KMS-11 (cell line): ENCODE data around the gene ADCY4.

Source experiments
- H2AFZ ChIP-seq: fragments of 200-600 bp; sonication (generic); 2 replicates; pipeline ENCODE4 v1.6.1; 2016; ENCODE audit warnings: antibody characterized with exemption, mixed run types, low read depth
- H3K27ac ChIP-seq: fragments of 200-600 bp; sonication (generic); 2 replicates; pipeline ENCODE4 v1.6.1; 2016; ENCODE audit warnings: mild to moderate bottlenecking, mixed run types
- H3K27me3 ChIP-seq: fragments of 200-600 bp; sonication (generic); 2 replicates; pipeline ENCODE4 v1.6.1; 2017; ENCODE audit warnings: mild to moderate bottlenecking, low read depth, mixed run types, moderate library complexity; ENCODE audit not compliant: insufficient read depth
- H3K36me3 ChIP-seq: fragments of 200-600 bp; sonication (generic); 2 replicates; pipeline ENCODE4 v1.6.1; 2017; ENCODE audit warnings: mild to moderate bottlenecking, mixed run types; ENCODE audit not compliant: insufficient read depth
- H3K4me1 ChIP-seq: fragments of 200-600 bp; sonication (generic); 2 replicates; pipeline ENCODE4 v1.6.1; 2016; ENCODE audit warnings: mild to moderate bottlenecking, low read depth, mixed run types; ENCODE audit not compliant: poor library complexity, severe bottlenecking
- H3K4me2 ChIP-seq: fragments of 200-600 bp; sonication (generic); 2 replicates; pipeline ENCODE4 v1.7.0; 2016; ENCODE audit warnings: mild to moderate bottlenecking, mixed run types
- H3K4me3 ChIP-seq: fragments of 200-600 bp; sonication (generic); IDR thresholded peaks from 2 replicates; pipeline ENCODE4 v1.6.1; 2017; ENCODE audit warnings: low read depth, low read length, mixed read lengths; ENCODE audit not compliant: insufficient read depth
- H3K79me2 ChIP-seq: fragments of 200-600 bp; sonication (generic); 2 replicates; pipeline ENCODE4 v1.6.1; 2016; ENCODE audit warnings: low read depth, mixed run types; ENCODE audit not compliant: insufficient read depth
- H3K9ac ChIP-seq: fragments of 200-600 bp; sonication (generic); 2 replicates; pipeline ENCODE4 v1.6.1; 2016; ENCODE audit warnings: mild to moderate bottlenecking, mixed run types
- H4K20me1 ChIP-seq: fragments of 200-600 bp; sonication (generic); 2 replicates; pipeline ENCODE4 v1.6.1; 2016; ENCODE audit warnings: mild to moderate bottlenecking, mixed run types; ENCODE audit not compliant: insufficient read depth
- TF ChIP-seq, protein P1 (sequence below): fragments of 200-600 bp; sonication (generic); conservative IDR thresholded peaks from 2 replicates; pipeline ENCODE4 v1.6.1; 2017; ENCODE audit warnings: low read depth, mild to moderate bottlenecking, antibody characterized with exemption, low read length, moderate library complexity, mixed read lengths

ADCY4 gene

DNA sequence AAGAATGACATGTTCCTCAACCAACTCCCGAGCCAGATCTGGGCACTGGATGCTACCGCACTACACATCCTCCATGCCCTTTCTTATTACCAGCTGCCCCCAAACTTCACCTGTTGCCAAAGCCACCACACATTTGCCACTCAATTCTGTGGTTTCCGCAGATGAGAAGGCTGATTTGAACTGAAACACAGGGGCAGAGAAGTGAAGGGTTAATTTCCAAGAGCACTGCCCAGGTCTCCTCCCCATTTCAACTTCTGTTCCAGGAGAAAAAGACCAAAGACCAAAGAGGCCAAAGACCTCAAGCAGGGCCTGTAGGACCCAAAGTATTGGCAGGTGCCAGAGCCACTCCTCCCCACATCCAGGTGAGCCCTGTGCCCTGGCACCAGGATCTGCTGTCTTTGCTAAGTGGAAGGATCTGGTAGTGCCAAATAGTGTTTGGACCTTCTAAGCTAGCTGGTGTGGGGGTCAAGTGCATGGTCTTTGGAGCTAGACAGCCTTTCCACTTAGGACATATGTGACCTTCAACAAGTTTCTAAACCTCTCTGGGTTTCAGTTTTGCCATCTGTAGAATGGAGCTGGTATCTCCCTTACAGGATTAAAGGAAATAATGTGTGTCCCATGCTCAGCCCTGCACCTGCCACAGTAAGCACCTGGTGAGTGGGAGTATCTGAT is 43.3 kb downstream of the ADCY4 start:
- TF ChIP-seq, protein P1, sequence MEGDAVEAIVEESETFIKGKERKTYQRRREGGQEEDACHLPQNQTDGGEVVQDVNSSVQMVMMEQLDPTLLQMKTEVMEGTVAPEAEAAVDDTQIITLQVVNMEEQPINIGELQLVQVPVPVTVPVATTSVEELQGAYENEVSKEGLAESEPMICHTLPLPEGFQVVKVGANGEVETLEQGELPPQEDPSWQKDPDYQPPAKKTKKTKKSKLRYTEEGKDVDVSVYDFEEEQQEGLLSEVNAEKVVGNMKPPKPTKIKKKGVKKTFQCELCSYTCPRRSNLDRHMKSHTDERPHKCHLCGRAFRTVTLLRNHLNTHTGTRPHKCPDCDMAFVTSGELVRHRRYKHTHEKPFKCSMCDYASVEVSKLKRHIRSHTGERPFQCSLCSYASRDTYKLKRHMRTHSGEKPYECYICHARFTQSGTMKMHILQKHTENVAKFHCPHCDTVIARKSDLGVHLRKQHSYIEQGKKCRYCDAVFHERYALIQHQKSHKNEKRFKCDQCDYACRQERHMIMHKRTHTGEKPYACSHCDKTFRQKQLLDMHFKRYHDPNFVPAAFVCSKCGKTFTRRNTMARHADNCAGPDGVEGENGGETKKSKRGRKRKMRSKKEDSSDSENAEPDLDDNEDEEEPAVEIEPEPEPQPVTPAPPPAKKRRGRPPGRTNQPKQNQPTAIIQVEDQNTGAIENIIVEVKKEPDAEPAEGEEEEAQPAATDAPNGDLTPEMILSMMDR: no peak
- H3K27me3 ChIP-seq: no peaks in the 10 kb centered on the region
- no peak overlapping the region for H3K4me3 ChIP-seq
- H3K4me1 ChIP-seq: peaks cover under 1% of the 10 kb centered on the region
- H3K9ac ChIP-seq: no peak overlapping the region
- H4K20me1 ChIP-seq: no peaks in the 10 kb centered on the region
- H3K36me3 ChIP-seq: no peaks in the 10 kb centered on the region
- H3K4me2 ChIP-seq: no peak overlapping the region
- no peak overlapping the region for H3K27ac ChIP-seq
- H2AFZ ChIP-seq: no peak overlapping the region
- H3K79me2 ChIP-seq: no peaks in the 10 kb centered on the region

DNA sequence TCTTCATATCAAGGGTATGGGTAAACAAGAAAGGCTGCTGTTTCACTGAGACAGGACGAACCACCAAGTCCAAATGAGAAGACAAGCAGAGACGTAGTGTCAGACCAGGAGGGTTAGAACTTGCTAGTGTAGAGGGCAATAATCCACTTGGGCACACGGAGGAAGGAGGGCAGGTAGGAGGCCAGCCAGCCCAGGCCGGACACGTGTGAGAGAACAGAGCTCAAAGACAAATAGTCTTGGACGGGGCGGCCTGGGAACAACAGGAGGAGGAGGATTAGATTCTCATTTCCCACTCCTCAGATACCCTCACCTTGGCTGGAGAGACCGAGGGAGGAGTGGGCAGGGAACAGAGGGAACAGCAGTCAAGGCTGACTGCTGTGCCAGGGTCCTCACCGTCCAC is 44.1 kb downstream of the ADCY4 start:
- TF ChIP-seq, protein P1: no peak
- no peak overlapping the region for H3K9ac ChIP-seq
- H3K79me2 ChIP-seq: no peaks in the 10 kb centered on the region
- H3K27me3 ChIP-seq: no peaks in the 10 kb centered on the region
- no peak overlapping the region for H3K4me3 ChIP-seq
- no peaks in the 10 kb centered on the region for H3K36me3 ChIP-seq
- no peaks in the 10 kb centered on the region for H3K4me1 ChIP-seq
- no peaks in the 10 kb centered on the region for H4K20me1 ChIP-seq
- H3K27ac ChIP-seq: no peak overlapping the region
- H3K4me2 ChIP-seq: no peak overlapping the region
- H2AFZ ChIP-seq: no peak overlapping the region

- no peaks in the 10 kb centered on the region for H3K36me3 ChIP-seq
- H3K4me2 ChIP-seq: no peak overlapping the region
- TF ChIP-seq, protein P1: no peak
- H3K4me1 ChIP-seq: no peaks in the 10 kb centered on the region
- H4K20me1 ChIP-seq: no peaks in the 10 kb centered on the region
- H3K4me3 ChIP-seq: no peak overlapping the region
- no peaks in the 10 kb centered on the region for H3K27me3 ChIP-seq
- H3K79me2 ChIP-seq: no peaks in the 10 kb centered on the region
- no peak overlapping the region for H2AFZ ChIP-seq
- no peak overlapping the region for H3K27ac ChIP-seq
- H3K9ac ChIP-seq: no peak overlapping the region
Measured at GRCh38 chr14:24289649-24290280, 45.1 kb downstream of the ADCY4 start.

DNA sequence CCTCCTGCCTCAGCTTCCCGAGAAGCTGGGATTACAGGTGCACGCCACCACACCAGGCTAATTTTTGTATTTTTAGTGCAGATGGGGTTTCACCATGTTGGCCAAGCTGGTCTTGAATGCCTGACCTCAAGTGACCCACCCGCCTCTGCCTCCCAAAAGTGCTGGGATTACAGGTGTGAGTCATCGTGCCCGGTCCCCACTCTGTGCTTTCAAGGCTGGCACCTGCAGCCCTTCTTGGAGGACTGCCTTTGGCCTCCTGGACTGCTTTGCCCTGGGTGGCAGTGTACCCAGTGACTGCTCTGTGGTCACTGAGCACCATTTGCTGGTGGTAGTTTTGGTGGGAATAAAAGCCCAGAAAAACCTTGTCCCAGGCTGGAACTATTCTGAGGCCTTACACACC is 47.9 kb downstream of the ADCY4 start:
- Histone ChIP-seq H2AFZ (no peak overlapping the region), H3K27ac (no peak overlapping the region)
- TF ChIP-seq, protein P1: no peak

More for the DNA sequence above, 47.9 kb downstream of the ADCY4 start:
- H3K9ac ChIP-seq: no peak overlapping the region
- no peaks in the 10 kb centered on the region for H3K27me3 ChIP-seq
- no peaks in the 10 kb centered on the region for H3K4me1 ChIP-seq
- H3K36me3 ChIP-seq: no peaks in the 10 kb centered on the region
- no peaks in the 10 kb centered on the region for H3K79me2 ChIP-seq
- H4K20me1 ChIP-seq: no peaks in the 10 kb centered on the region
- no peak overlapping the region for H3K4me3 ChIP-seq
- H3K4me2 ChIP-seq: no peak overlapping the region
